WTC11 (cell line): ENCODE measurements around the gene TRIM7. TPM values are rescaled to one million over a fixed set of nuclear protein-coding genes. Genes with fewer than 3 reads are reported as not detected.

Source experiments
- ATF1 ChIP-seq: sonication (generic); formaldehyde crosslinking; IDR thresholded peaks from 2 replicates; pipeline ENCODE4 v1.8.1; 2023; ENCODE audit warnings: mild to moderate bottlenecking, moderate library complexity, missing genetic modification reagents
- CREM ChIP-seq: sonication (generic); formaldehyde crosslinking; IDR thresholded peaks from 2 replicates; pipeline ENCODE4 v1.8.1; 2022; ENCODE audit warnings: mild to moderate bottlenecking, missing genetic modification reagents, moderate library complexity
- FOXP1 ChIP-seq: sonication (generic); formaldehyde crosslinking; IDR thresholded peaks from 2 replicates; pipeline ENCODE4 v1.8.0; 2022; ENCODE audit warnings: missing genetic modification reagents, mild to moderate bottlenecking, moderate library complexity, borderline replicate concordance
- GRHL2 ChIP-seq: fragments of 250-450 bp; sonication (Bioruptor Pico); IDR thresholded peaks from 2 replicates; pipeline ENCODE4 v1.8.0; 2022; ENCODE audit warnings: mild to moderate bottlenecking, moderate library complexity; ENCODE audit not compliant: insufficient replicate concordance, severe bottlenecking
- HMGA2 ChIP-seq: fragments of 250-450 bp; sonication (Bioruptor Pico); IDR thresholded peaks from 2 replicates; pipeline ENCODE4 v1.4.0; 2021; ENCODE audit warnings: mild to moderate bottlenecking, moderate library complexity
- IRF2 ChIP-seq: sonication (generic); formaldehyde crosslinking; IDR thresholded peaks from 2 replicates; pipeline ENCODE4 v1.8.0; 2022; ENCODE audit warnings: low read depth, missing genetic modification reagents, borderline replicate concordance
- MYBL2 ChIP-seq: sonication (generic); formaldehyde crosslinking; IDR thresholded peaks from 2 replicates; pipeline ENCODE4 v1.8.1; 2023; ENCODE audit warnings: mild to moderate bottlenecking, moderate library complexity, missing genetic modification reagents
- PRRX2 ChIP-seq: fragments of 250-450 bp; sonication (Bioruptor Pico); IDR thresholded peaks from 2 replicates; pipeline ENCODE4 v1.8.0; 2021; ENCODE audit warnings: mild to moderate bottlenecking
- RELA ChIP-seq: sonication (generic); formaldehyde crosslinking; IDR thresholded peaks from 2 replicates; pipeline ENCODE4 v1.8.1; 2022; ENCODE audit warnings: missing genetic modification reagents, mild to moderate bottlenecking, borderline replicate concordance
- SMAD3 ChIP-seq: sonication (generic); formaldehyde crosslinking; IDR thresholded peaks from 2 replicates; pipeline ENCODE4 v1.8.0; 2022; ENCODE audit warnings: missing genetic modification reagents, mild to moderate bottlenecking, borderline replicate concordance
- SMAD4 ChIP-seq: sonication (generic); formaldehyde crosslinking; IDR thresholded peaks from 2 replicates; pipeline ENCODE4 v1.8.0; 2022; ENCODE audit warnings: mild to moderate bottlenecking, missing genetic modification reagents
- SP1 ChIP-seq: sonication (generic); formaldehyde crosslinking; conservative IDR thresholded peaks from 2 replicates; pipeline ENCODE4 v1.8.1; 2022; ENCODE audit warnings: missing genetic modification reagents
- ZNF232 ChIP-seq: sonication (generic); formaldehyde crosslinking; IDR thresholded peaks from 2 replicates; pipeline ENCODE4 v1.8.0; 2022; ENCODE audit warnings: mild to moderate bottlenecking, missing genetic modification reagents
- ZNF423 ChIP-seq: fragments of 250-450 bp; sonication (Bioruptor Pico); IDR thresholded peaks from 2 replicates; pipeline ENCODE4 v2.1.2; 2022; ENCODE audit warnings: mild to moderate bottlenecking, moderate library complexity
- ZNF671 ChIP-seq: fragments of 250-450 bp; sonication (Bioruptor Pico); IDR thresholded peaks from 2 replicates; pipeline ENCODE4 v1.8.0; 2021; ENCODE audit warnings: mild to moderate bottlenecking
- total RNA-seq: library from RNA; stranded (reverse); gene quantifications from 3 replicates; pipeline ENCODE4 v1.2.3, GENCODE V29; 2021
- TF ChIP-seq, protein P1 (sequence below): fragments of 250-450 bp; sonication (Bioruptor Pico); IDR thresholded peaks from 2 replicates; pipeline ENCODE4 v1.9.0; 2021; ENCODE audit warnings: mild to moderate bottlenecking
- TF ChIP-seq, protein P2 (sequence below): sonication (generic); formaldehyde crosslinking; IDR thresholded peaks from 2 replicates; pipeline ENCODE4 v1.8.0; 2022; ENCODE audit warnings: mild to moderate bottlenecking, missing genetic modification reagents
- TF ChIP-seq, protein P3 (sequence below): sonication (generic); formaldehyde crosslinking; IDR thresholded peaks from 2 replicates; pipeline ENCODE4 v1.8.1; 2023; ENCODE audit warnings: mild to moderate bottlenecking, missing genetic modification reagents
- TF ChIP-seq, protein P4 (sequence below): fragments of 250-450 bp; sonication (Bioruptor Pico); IDR thresholded peaks from 2 replicates; pipeline ENCODE4 v1.8.0; 2021; ENCODE audit warnings: mild to moderate bottlenecking
- TF ChIP-seq, protein P5 (sequence below): sonication (generic); formaldehyde crosslinking; IDR thresholded peaks from 2 replicates; pipeline ENCODE4 v1.8.1; 2023; ENCODE audit warnings: mild to moderate bottlenecking, missing genetic modification reagents, borderline replicate concordance
- TF ChIP-seq, protein P6 (sequence below): sonication (generic); formaldehyde crosslinking; IDR thresholded peaks from 2 replicates; pipeline ENCODE4 v1.8.1; 2023; ENCODE audit warnings: mild to moderate bottlenecking, missing genetic modification reagents
- TF ChIP-seq, protein P7 (sequence below): sonication (generic); formaldehyde crosslinking; IDR thresholded peaks from 2 replicates; pipeline ENCODE4 v1.8.0; 2022; ENCODE audit warnings: mild to moderate bottlenecking, missing genetic modification reagents
- TF ChIP-seq, protein P8 (sequence below): sonication (generic); formaldehyde crosslinking; IDR thresholded peaks from 2 replicates; pipeline ENCODE4 v1.8.1; 2022; ENCODE audit warnings: low read depth, missing genetic modification reagents, borderline replicate concordance
- TF ChIP-seq, protein P9 (sequence below): sonication (generic); formaldehyde crosslinking; IDR thresholded peaks from 2 replicates; pipeline ENCODE4 v1.8.1; 2022; ENCODE audit warnings: missing genetic modification reagents, borderline replicate concordance

TRIM7 gene
- total RNA-seq, 1 experiment from 2014 or later: 1.4 TPM

DNA sequence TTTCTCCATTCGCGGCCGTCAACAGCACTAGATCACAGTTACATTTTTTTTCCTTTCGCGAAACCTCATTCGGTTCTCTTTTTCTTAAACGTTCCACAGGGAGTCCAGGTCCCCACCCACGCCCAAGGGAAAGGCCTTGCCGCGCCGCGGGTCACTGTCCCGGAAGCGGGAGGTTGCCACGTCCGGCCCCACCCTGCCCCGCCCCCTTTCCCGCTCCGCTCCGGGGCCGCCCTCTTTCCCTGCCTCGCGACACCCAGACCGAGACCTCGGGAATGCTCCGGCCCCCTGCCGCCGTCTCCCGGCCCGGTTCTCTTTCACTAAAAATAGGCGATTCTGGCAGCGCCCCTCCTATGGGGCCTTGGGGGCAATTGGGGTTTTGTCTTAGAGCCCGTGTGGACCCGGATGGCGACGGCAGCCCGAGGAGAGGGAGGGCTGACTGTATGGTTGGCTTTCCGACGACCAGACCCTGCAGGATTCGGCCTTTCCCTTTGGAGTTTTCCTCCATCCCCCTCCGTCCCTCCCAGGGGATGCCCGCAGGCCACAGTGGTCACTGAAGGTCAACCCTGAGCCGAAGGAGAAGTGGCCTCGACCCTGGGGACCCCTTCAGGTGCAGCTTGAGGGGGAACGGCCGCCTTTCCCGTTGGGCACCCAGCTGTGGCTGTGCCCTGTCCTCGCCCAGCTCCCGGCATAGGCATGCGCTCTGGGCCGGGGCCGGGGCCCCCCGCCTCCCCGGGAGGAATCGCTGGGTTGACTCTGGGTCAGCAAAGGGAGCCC is 41.5 kb upstream of the TRIM7 start (continued):
- TF ChIP-seq, protein P1, sequence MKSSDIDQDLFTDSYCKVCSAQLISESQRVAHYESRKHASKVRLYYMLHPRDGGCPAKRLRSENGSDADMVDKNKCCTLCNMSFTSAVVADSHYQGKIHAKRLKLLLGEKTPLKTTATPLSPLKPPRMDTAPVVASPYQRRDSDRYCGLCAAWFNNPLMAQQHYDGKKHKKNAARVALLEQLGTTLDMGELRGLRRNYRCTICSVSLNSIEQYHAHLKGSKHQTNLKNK (CRISPR knock-in tag): no peak
- TF ChIP-seq, protein P2, sequence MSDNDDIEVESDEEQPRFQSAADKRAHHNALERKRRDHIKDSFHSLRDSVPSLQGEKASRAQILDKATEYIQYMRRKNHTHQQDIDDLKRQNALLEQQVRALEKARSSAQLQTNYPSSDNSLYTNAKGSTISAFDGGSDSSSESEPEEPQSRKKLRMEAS (CRISPR knock-in tag): peak; percentile 66
- TF ChIP-seq, protein P3, sequence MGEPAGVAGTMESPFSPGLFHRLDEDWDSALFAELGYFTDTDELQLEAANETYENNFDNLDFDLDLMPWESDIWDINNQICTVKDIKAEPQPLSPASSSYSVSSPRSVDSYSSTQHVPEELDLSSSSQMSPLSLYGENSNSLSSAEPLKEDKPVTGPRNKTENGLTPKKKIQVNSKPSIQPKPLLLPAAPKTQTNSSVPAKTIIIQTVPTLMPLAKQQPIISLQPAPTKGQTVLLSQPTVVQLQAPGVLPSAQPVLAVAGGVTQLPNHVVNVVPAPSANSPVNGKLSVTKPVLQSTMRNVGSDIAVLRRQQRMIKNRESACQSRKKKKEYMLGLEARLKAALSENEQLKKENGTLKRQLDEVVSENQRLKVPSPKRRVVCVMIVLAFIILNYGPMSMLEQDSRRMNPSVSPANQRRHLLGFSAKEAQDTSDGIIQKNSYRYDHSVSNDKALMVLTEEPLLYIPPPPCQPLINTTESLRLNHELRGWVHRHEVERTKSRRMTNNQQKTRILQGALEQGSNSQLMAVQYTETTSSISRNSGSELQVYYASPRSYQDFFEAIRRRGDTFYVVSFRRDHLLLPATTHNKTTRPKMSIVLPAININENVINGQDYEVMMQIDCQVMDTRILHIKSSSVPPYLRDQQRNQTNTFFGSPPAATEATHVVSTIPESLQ (CRISPR knock-in tag): no peak
- TF ChIP-seq ZNF232 (CRISPR knock-in tag): no peak
- no peak for TF ChIP-seq ATF1 (CRISPR knock-in tag)
- TF ChIP-seq, protein P4, sequence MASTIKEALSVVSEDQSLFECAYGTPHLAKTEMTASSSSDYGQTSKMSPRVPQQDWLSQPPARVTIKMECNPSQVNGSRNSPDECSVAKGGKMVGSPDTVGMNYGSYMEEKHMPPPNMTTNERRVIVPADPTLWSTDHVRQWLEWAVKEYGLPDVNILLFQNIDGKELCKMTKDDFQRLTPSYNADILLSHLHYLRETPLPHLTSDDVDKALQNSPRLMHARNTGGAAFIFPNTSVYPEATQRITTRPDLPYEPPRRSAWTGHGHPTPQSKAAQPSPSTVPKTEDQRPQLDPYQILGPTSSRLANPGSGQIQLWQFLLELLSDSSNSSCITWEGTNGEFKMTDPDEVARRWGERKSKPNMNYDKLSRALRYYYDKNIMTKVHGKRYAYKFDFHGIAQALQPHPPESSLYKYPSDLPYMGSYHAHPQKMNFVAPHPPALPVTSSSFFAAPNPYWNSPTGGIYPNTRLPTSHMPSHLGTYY (CRISPR knock-in tag): no peak
- no peak for TF ChIP-seq RELA (CRISPR knock-in tag)
- TF ChIP-seq CREM (CRISPR knock-in tag): no peak
- no peak for TF ChIP-seq IRF2 (CRISPR knock-in tag)
- TF ChIP-seq FOXP1 (CRISPR knock-in tag): peak; percentile 0; the same call in 1 of the 2 replicates
- TF ChIP-seq, protein P5, sequence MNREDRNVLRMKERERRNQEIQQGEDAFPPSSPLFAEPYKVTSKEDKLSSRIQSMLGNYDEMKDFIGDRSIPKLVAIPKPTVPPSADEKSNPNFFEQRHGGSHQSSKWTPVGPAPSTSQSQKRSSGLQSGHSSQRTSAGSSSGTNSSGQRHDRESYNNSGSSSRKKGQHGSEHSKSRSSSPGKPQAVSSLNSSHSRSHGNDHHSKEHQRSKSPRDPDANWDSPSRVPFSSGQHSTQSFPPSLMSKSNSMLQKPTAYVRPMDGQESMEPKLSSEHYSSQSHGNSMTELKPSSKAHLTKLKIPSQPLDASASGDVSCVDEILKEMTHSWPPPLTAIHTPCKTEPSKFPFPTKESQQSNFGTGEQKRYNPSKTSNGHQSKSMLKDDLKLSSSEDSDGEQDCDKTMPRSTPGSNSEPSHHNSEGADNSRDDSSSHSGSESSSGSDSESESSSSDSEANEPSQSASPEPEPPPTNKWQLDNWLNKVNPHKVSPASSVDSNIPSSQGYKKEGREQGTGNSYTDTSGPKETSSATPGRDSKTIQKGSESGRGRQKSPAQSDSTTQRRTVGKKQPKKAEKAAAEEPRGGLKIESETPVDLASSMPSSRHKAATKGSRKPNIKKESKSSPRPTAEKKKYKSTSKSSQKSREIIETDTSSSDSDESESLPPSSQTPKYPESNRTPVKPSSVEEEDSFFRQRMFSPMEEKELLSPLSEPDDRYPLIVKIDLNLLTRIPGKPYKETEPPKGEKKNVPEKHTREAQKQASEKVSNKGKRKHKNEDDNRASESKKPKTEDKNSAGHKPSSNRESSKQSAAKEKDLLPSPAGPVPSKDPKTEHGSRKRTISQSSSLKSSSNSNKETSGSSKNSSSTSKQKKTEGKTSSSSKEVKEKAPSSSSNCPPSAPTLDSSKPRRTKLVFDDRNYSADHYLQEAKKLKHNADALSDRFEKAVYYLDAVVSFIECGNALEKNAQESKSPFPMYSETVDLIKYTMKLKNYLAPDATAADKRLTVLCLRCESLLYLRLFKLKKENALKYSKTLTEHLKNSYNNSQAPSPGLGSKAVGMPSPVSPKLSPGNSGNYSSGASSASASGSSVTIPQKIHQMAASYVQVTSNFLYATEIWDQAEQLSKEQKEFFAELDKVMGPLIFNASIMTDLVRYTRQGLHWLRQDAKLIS: no peak
- no peak for TF ChIP-seq SMAD4
- TF ChIP-seq, protein P6, sequence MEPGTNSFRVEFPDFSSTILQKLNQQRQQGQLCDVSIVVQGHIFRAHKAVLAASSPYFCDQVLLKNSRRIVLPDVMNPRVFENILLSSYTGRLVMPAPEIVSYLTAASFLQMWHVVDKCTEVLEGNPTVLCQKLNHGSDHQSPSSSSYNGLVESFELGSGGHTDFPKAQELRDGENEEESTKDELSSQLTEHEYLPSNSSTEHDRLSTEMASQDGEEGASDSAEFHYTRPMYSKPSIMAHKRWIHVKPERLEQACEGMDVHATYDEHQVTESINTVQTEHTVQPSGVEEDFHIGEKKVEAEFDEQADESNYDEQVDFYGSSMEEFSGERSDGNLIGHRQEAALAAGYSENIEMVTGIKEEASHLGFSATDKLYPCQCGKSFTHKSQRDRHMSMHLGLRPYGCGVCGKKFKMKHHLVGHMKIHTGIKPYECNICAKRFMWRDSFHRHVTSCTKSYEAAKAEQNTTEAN (CRISPR knock-in tag): no peak
- no peak for TF ChIP-seq ZNF423 (CRISPR knock-in tag)
- TF ChIP-seq SMAD3 (CRISPR knock-in tag): no peak
- no peak for TF ChIP-seq HMGA2 (CRISPR knock-in tag)
- no peak for TF ChIP-seq GRHL2 (CRISPR knock-in tag)
- no peak for TF ChIP-seq MYBL2 (CRISPR knock-in tag)
- TF ChIP-seq PRRX2: no peak
- peak; percentile 74 for TF ChIP-seq SP1 (CRISPR knock-in tag)
- TF ChIP-seq, protein P7, sequence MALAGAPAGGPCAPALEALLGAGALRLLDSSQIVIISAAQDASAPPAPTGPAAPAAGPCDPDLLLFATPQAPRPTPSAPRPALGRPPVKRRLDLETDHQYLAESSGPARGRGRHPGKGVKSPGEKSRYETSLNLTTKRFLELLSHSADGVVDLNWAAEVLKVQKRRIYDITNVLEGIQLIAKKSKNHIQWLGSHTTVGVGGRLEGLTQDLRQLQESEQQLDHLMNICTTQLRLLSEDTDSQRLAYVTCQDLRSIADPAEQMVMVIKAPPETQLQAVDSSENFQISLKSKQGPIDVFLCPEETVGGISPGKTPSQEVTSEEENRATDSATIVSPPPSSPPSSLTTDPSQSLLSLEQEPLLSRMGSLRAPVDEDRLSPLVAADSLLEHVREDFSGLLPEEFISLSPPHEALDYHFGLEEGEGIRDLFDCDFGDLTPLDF (CRISPR knock-in tag): no peak
- TF ChIP-seq, protein P8, sequence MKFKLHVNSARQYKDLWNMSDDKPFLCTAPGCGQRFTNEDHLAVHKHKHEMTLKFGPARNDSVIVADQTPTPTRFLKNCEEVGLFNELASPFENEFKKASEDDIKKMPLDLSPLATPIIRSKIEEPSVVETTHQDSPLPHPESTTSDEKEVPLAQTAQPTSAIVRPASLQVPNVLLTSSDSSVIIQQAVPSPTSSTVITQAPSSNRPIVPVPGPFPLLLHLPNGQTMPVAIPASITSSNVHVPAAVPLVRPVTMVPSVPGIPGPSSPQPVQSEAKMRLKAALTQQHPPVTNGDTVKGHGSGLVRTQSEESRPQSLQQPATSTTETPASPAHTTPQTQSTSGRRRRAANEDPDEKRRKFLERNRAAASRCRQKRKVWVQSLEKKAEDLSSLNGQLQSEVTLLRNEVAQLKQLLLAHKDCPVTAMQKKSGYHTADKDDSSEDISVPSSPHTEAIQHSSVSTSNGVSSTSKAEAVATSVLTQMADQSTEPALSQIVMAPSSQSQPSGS (CRISPR knock-in tag): no peak
- no peak for TF ChIP-seq ZNF671 (CRISPR knock-in tag)
- TF ChIP-seq, protein P9, sequence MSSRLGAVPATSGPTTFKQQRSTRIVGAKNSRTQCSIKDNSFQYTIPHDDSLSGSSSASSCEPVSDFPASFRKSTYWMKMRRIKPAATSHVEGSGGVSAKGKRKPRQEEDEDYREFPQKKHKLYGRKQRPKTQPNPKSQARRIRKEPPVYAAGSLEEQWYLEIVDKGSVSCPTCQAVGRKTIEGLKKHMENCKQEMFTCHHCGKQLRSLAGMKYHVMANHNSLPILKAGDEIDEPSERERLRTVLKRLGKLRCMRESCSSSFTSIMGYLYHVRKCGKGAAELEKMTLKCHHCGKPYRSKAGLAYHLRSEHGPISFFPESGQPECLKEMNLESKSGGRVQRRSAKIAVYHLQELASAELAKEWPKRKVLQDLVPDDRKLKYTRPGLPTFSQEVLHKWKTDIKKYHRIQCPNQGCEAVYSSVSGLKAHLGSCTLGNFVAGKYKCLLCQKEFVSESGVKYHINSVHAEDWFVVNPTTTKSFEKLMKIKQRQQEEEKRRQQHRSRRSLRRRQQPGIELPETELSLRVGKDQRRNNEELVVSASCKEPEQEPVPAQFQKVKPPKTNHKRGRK (CRISPR knock-in tag): no peak
